Lung (tissue), 12 donors: ENCODE results near the gene NBPF3. TPM values are rescaled to one million over a fixed set of nuclear protein-coding genes. Genes with fewer than 3 reads are reported as not detected.
A peak's percentile ranks its signal among the peaks of the same experiment; 100 is the strongest.
"Not testable (repeated sequence)": the region's sequence is repeated elsewhere in the genome, so short reads cannot be mapped to it uniquely, and the experiment has no call there.

Source experiments
- ATAC-seq: fragments of 200-7000 bp; cut with Tn5 transposase; one replicate; pipeline ENCODE4 v1.9.1; 2020; ENCODE audit warnings: moderate number of reproducible peaks; ENCODE audit not compliant: insufficient read depth, low FRiP score
- DNase-seq, 3 donors: peaks; one replicate each; pipeline ENCODE4 v3.0.0-alpha.2; 2013 to 2017
- H3K27ac ChIP-seq, 2 donors: one replicate each; pipeline ENCODE4 v1.5.1; 2013; ENCODE audit warnings: mild to moderate bottlenecking in 2 of 2, moderate library complexity in 2 of 2, control low read depth in 1 of 2, inconsistent platforms in 1 of 2, low read depth in 1 of 2, low read length in 1 of 2
- H3K27me3 ChIP-seq, 3 donors: one replicate each; pipeline ENCODE4 v1.5.1; 2013; ENCODE audit warnings: low read length in 2 of 3; ENCODE audit not compliant: control insufficient read depth in 3 of 3, insufficient read depth in 3 of 3
- H3K36me3 ChIP-seq, 4 donors: one replicate each; pipeline ENCODE4 v1.5.1; 2013; ENCODE audit warnings: low read length in 4 of 4, mild to moderate bottlenecking in 1 of 4, moderate library complexity in 1 of 4; ENCODE audit not compliant: control insufficient read depth in 4 of 4, insufficient read depth in 4 of 4
- H3K4me1 ChIP-seq, 5 donors: one replicate each; pipeline ENCODE4 v1.5.1; 2013; ENCODE audit warnings: low read length in 5 of 5, mild to moderate bottlenecking in 2 of 5, moderate library complexity in 1 of 5; ENCODE audit not compliant: control insufficient read depth in 5 of 5, insufficient read depth in 5 of 5
- H3K4me3 ChIP-seq: one replicate; pipeline ENCODE4 v1.5.1; 2013; ENCODE audit warnings: mild to moderate bottlenecking, control low read depth, moderate library complexity
- H3K9ac ChIP-seq, 2 donors: one replicate each; pipeline ENCODE4 v1.5.1; 2013; ENCODE audit warnings: low read length in 2 of 2, control low read depth in 1 of 2; ENCODE audit not compliant: insufficient read depth in 1 of 2
- H3K9me3 ChIP-seq, 4 donors: one replicate each; pipeline ENCODE4 v1.5.1; 2013; ENCODE audit warnings: low read length in 3 of 4, mild to moderate bottlenecking in 1 of 4, moderate library complexity in 1 of 4; ENCODE audit not compliant: control insufficient read depth in 4 of 4, insufficient read depth in 3 of 4
- WGBS, 2 donors: extraction: QIAGEN DNeasy Blood & Tissue Kit; methylation state at CpG; one replicate each; pipeline ENCODE4 v1.1.7; 2013; 5-methylcytosine and 5-hydroxymethylcytosine counted together
- polyA plus RNA-seq, 2 donors: library from polyadenylated mRNA; stranded (reverse); fragments of 200-250 nt; gene quantifications; one replicate each; pipeline ENCODE4 v1.2.1, GENCODE V29; 2013
- total RNA-seq, 2 donors: library from RNA; depleted of rRNA in 1 of 2; stranded (reverse); fragments of >200 nt in 1 of 2; gene quantifications; one replicate each; pipeline ENCODE4 v1.2.1, GENCODE V29; 2014 to 2021
- TF ChIP-seq, protein P1 (sequence below): IDR thresholded peaks from 2 replicates; pipeline ENCODE4 v1.5.1; 2012; ENCODE audit warnings: mild to moderate bottlenecking; ENCODE audit errors: control extremely low read depth, extremely low read depth
- donor health status: control.
- donor health status: control.
- donor health status: Bipolar disorder and iron deficiency.
- donor health status: healthy.
- donor health status: DM: yes; HTN: yes; CAD: no.

NBPF3 gene
- total and polyA plus RNA-seq, 4 donors = 1.3 to 17.6 (median 5.6) TPM

GRCh38 chr1:21414015-21414414 lies 25.9 kb upstream of the NBPF3 start:
- Histone ChIP-seq H3K9me3 (no peaks in the 10 kb centered on the region), H3K36me3 (no peaks in the 10 kb centered on the region), H3K9ac (no peak overlapping the region), H3K27ac (no peak overlapping the region), H3K27me3 (peaks cover 0 to 3% (median 0%) of the 10 kb centered on the region in 3 donors), H3K4me1 (no peaks in the 10 kb centered on the region), H3K4me3 (no peak overlapping the region)
- WGBS, 2 donors = 85 to 92% methylated on average over 5 of the region's 5 CpGs
- ATAC-seq (no peak), DNase-seq (no peak)
- TF ChIP-seq, protein P1, sequence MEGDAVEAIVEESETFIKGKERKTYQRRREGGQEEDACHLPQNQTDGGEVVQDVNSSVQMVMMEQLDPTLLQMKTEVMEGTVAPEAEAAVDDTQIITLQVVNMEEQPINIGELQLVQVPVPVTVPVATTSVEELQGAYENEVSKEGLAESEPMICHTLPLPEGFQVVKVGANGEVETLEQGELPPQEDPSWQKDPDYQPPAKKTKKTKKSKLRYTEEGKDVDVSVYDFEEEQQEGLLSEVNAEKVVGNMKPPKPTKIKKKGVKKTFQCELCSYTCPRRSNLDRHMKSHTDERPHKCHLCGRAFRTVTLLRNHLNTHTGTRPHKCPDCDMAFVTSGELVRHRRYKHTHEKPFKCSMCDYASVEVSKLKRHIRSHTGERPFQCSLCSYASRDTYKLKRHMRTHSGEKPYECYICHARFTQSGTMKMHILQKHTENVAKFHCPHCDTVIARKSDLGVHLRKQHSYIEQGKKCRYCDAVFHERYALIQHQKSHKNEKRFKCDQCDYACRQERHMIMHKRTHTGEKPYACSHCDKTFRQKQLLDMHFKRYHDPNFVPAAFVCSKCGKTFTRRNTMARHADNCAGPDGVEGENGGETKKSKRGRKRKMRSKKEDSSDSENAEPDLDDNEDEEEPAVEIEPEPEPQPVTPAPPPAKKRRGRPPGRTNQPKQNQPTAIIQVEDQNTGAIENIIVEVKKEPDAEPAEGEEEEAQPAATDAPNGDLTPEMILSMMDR = no peak

DNA sequence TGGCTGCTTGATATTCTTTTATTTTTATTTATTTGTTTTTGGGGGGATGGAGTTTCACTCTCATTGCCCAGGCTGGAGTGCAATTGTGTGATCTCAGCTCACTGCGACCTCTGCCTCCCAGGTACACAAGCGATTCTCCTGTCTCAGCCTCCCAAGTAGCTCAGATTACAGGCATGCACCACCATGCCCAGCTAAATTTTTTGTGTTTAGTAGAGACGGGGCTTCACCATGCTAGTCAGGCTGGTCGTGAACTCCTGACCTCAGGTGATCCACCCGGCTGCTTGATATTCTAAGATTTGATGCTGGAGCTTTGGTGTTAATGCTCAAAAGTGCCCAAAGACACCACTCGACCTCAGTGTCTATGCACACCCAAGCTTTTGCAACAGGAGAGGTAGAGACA lies 19.6 kb upstream of the NBPF3 start:
- not testable (repeated sequence) for H3K9me3 ChIP-seq, ATAC-seq, H3K4me3 ChIP-seq, H3K36me3 ChIP-seq, H3K4me1 ChIP-seq, H3K9ac ChIP-seq, H3K27ac ChIP-seq, DNase-seq, H3K27me3 ChIP-seq
- WGBS, 2 donors = 80 to 90% methylated on average over 6 of the region's 6 CpGs

DNA sequence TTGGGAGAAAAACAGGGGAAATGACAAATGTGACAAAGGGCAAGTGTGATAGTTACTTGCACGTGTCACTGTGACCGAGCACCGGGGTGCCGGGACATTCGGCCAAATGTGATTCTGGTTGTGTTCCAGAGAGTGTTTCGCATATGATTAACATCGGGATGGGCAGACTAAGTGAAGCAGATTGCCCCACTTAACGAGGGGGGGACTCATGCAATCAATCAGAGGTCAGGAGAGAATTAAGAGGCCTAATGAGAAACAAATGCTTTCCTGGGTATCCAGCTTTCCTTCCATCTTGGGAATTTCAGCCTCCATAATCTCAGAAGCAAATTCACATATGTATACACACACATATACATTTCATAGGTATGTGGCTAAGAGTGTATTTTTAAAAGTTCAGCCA lies 18.6 kb upstream of the NBPF3 start:
- H3K4me3 ChIP-seq, H3K27ac ChIP-seq, ATAC-seq, H3K9ac ChIP-seq, H3K9me3 ChIP-seq, H3K4me1 ChIP-seq, DNase-seq, H3K36me3 ChIP-seq, H3K27me3 ChIP-seq: not testable (repeated sequence)
- 58 to 63% methylated on average over 8 of the region's 8 CpGs for WGBS, 2 donors

DNA sequence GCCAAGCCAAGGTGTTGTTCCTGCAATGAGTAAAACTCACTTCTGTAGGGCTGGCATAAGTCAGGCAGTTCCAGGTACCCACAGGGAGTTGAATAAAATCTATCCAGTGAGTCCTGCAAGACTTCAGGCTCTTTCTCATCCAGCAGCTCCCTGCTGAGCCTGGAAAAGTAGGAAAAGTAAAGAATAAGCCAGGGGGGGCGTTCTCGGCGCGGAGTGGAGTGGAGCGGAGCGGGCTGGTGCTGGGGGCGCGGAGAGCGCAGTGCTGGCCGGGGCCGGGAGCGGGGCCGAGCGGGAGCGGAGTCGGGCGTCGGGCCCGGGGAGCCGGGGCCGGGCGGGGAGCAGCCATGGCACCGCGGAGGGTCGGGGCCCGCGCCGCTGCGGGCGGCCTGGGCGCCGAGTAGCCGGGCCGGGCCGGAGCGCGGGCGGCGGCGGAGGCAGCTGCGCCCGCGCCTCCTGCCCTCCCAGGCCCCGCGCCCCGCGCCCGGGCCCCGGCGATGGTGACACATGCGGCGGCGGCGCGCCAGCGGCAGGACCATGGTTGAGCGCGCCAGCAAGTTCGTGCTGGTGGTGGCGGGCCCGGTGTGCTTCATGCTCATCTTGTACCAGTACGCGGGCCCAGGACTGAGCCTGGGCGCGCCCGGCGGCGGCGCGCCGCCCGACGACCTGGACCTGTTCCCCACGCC lies 12.0 kb upstream of the NBPF3 start:
- H3K9ac ChIP-seq, H3K27ac ChIP-seq, H3K9me3 ChIP-seq, H3K36me3 ChIP-seq, H3K4me1 ChIP-seq, ATAC-seq, H3K4me3 ChIP-seq: not testable (repeated sequence)
- peaks cover 0 to 13% (median 5%) of the 10 kb centered on the region in 3 donors for H3K27me3 ChIP-seq
- WGBS, 2 donors = 6 to 7% methylated on average over 32 to 53 of the region's 74 CpGs
- DNase-seq = peak in 1 of 3 donors; percentile 15

GRCh38 chr1:21428481-21429073 lies 11.4 kb upstream of the NBPF3 start:
- peaks cover 0 to 11% (median 5%) of the 10 kb centered on the region in 3 donors for H3K27me3 ChIP-seq
- not testable (repeated sequence) for H3K9ac ChIP-seq, DNase-seq, ATAC-seq, H3K4me3 ChIP-seq, H3K36me3 ChIP-seq, H3K4me1 ChIP-seq, H3K27ac ChIP-seq, H3K9me3 ChIP-seq
- WGBS, 2 donors = 43 to 45% methylated on average over 26 to 40 of the region's 66 CpGs

DNA sequence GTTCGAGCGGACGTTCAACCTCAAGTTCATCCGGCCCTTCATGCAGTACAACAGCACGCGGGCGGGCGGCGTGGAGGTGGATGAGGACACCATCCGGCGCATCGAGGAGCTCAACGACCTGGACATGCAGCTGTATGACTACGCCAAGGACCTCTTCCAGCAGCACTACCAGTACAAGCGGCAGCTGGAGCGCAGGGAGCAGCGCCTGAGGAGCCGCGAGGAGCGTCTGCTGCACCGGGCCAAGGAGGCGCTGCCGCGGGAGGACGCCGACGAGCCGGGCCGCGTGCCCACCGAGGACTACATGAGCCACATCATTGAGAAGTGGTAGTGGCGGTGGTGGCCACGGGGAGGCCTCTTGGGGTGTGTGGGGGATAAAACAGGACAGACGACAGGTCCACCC lies 10.7 kb upstream of the NBPF3 start:
- DNase-seq, H3K36me3 ChIP-seq, ATAC-seq: not testable (repeated sequence)

DNA sequence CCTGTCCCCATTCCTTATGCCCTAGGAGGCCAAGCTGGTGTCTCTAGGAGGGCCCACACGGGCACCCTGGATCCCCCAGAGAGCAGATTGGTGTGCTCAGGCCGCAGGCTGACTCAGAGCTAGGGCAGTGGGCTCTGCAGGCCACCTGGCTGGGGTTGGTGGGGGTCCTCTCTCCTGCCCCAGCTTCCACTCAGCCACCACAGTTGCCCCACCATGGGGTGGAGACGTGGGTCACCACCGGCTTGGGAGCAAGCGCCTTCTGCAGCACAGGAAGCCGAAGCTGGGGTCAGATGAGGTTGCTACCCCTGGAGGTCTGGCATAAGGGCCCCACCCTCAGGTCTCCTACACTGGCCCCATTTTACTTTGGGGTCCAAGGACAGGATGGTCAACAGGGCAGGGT lies 9.1 kb upstream of the NBPF3 start:
- ATAC-seq, H3K27ac ChIP-seq, H3K4me1 ChIP-seq, H3K9ac ChIP-seq, DNase-seq, H3K4me3 ChIP-seq, H3K36me3 ChIP-seq, H3K9me3 ChIP-seq: not testable (repeated sequence)
- H3K27me3 ChIP-seq = peaks cover 0 to 10% (median 5%) of the 10 kb centered on the region in 3 donors
- 79 to 96% methylated on average over 6 of the region's 6 CpGs for WGBS, 2 donors

More for the DNA sequence above, 10.7 kb upstream of the NBPF3 start:
- H3K4me3 ChIP-seq, H3K4me1 ChIP-seq, H3K27ac ChIP-seq, H3K9ac ChIP-seq, H3K9me3 ChIP-seq: not testable (repeated sequence)
- H3K27me3 ChIP-seq = peaks cover 0 to 10% (median 5%) of the 10 kb centered on the region in 3 donors
- 87 to 96% methylated on average over 33 to 34 of the region's 34 CpGs for WGBS, 2 donors
